Smooth muscle cell (in vitro differentiated cells): ENCODE results near the gene ARID3A. TPM values are rescaled to one million over a fixed set of nuclear protein-coding genes. Genes with fewer than 3 reads are reported as not detected.
"Not testable (repeated sequence)": the region's sequence is repeated elsewhere in the genome, so short reads cannot be mapped to it uniquely, and the experiment has no call there.

Source experiments
- DNase-seq: peaks from one replicate; lab custom pipeline; 2025; ENCODE audit not compliant: unreplicated experiment; lab: John Stamatoyannopoulos, UW
- H2AFZ ChIP-seq: fragments of 200-600 bp; sonication (generic); 2 replicates; pipeline ENCODE4 v1.6.0; 2016; ENCODE audit warnings: antibody characterized with exemption, low read depth, mild to moderate bottlenecking
- H3F3A ChIP-seq: fragments of 200-600 bp; sonication (generic); 2 replicates; pipeline ENCODE4 v1.6.0; 2017; ENCODE audit warnings: antibody characterized with exemption, low read depth
- H3K27ac ChIP-seq: fragments of 200-600 bp; sonication (generic); 2 replicates; pipeline ENCODE4 v1.5.1; 2016; ENCODE audit warnings: low read depth, mild to moderate bottlenecking
- H3K27me3 ChIP-seq: fragments of 200-600 bp; sonication (generic); 2 replicates; pipeline ENCODE4 v1.6.1; 2016; ENCODE audit warnings: low read depth, mild to moderate bottlenecking
- H3K36me3 ChIP-seq: fragments of 200-600 bp; sonication (generic); 2 replicates; pipeline ENCODE4 v1.5.1; 2016; ENCODE audit warnings: low read depth
- H3K4me1 ChIP-seq: fragments of 200-600 bp; sonication (generic); 2 replicates; pipeline ENCODE4 v1.5.1; 2016; ENCODE audit warnings: low read depth
- H3K4me2 ChIP-seq: fragments of 200-600 bp; sonication (generic); 2 replicates; pipeline ENCODE4 v1.6.0; 2016; ENCODE audit warnings: mild to moderate bottlenecking
- H3K4me3 ChIP-seq: fragments of 200-600 bp; sonication (generic); 2 replicates; pipeline ENCODE4 v1.5.1; 2016; ENCODE audit warnings: mild to moderate bottlenecking
- H3K79me2 ChIP-seq: fragments of 200-600 bp; sonication (generic); 2 replicates; pipeline ENCODE4 v1.6.0; 2016; ENCODE audit warnings: low read depth, mild to moderate bottlenecking
- H3K9ac ChIP-seq: fragments of 200-600 bp; sonication (generic); 2 replicates; pipeline ENCODE4 v1.6.0; 2016; ENCODE audit warnings: low read depth
- H3K9me3 ChIP-seq: fragments of 200-600 bp; sonication (generic); replicated peaks from 2 replicates; pipeline ENCODE4 v1.5.1; 2016; ENCODE audit warnings: low read depth
- H4K20me1 ChIP-seq: fragments of 200-600 bp; sonication (generic); 2 replicates; pipeline ENCODE4 v1.6.0; 2016; ENCODE audit warnings: low read depth
- WGBS: methylation state at CpG from one replicate; pipeline ENCODE4 v1.1.7; 2016; ENCODE audit warnings: low lambda C conversion rate; 5-methylcytosine and 5-hydroxymethylcytosine counted together
- polyA plus RNA-seq: library from polyadenylated mRNA; unstranded; fragments of >200 nt; fragmentation: Nextera tagmentation; extraction: Ambion mirVana; gene quantifications from 2 replicates; pipeline ENCODE4 v1.2.1, GENCODE V29; 2016
- small RNA-seq: library from RNA; depleted of rRNA; stranded (forward); fragments of <200 nt; gene quantifications from one replicate; pipeline ENCODE3, GENCODE V24; 2014
- total RNA-seq: library from RNA; depleted of rRNA; stranded (reverse); fragments of >200 nt; gene quantifications from 2 replicates; pipeline ENCODE4 v1.2.3, GENCODE V29; 2014
- TF ChIP-seq, protein P1 (sequence below): fragments of 200-600 bp; sonication (generic); IDR thresholded peaks from 2 replicates; pipeline ENCODE4 v1.5.1; 2017; ENCODE audit warnings: borderline replicate concordance, mild to moderate bottlenecking, antibody characterized with exemption; ENCODE audit not compliant: insufficient read depth, poor library complexity, severe bottlenecking

ARID3A gene
- total and polyA plus RNA-seq, 2 experiments from 2014 or later = 45.7 to 50.3 TPM

GRCh38 chr19:1019980-1020867, 94.4 kb downstream of the ARID3A start:
- no peak for DNase-seq
- Histone ChIP-seq H3K9ac (peak overlapping the region; percentile 97), H3K27me3 (no peaks in the 10 kb centered on the region), H3F3A (peaks cover 10% of the 10 kb centered on the region), H3K4me1 (peaks cover 27% of the 10 kb centered on the region), H3K4me2 (peak overlapping the region; percentile 96), H3K9me3 (no peaks in the 10 kb centered on the region), H3K4me3 (peak overlapping the region; percentile 87), H2AFZ (no peak overlapping the region), H3K36me3 (no peaks in the 10 kb centered on the region), H4K20me1 (peaks cover 54% of the 10 kb centered on the region), H3K79me2 (peaks cover 54% of the 10 kb centered on the region), H3K27ac (peak overlapping the region; percentile 95)
- TF ChIP-seq, protein P1, sequence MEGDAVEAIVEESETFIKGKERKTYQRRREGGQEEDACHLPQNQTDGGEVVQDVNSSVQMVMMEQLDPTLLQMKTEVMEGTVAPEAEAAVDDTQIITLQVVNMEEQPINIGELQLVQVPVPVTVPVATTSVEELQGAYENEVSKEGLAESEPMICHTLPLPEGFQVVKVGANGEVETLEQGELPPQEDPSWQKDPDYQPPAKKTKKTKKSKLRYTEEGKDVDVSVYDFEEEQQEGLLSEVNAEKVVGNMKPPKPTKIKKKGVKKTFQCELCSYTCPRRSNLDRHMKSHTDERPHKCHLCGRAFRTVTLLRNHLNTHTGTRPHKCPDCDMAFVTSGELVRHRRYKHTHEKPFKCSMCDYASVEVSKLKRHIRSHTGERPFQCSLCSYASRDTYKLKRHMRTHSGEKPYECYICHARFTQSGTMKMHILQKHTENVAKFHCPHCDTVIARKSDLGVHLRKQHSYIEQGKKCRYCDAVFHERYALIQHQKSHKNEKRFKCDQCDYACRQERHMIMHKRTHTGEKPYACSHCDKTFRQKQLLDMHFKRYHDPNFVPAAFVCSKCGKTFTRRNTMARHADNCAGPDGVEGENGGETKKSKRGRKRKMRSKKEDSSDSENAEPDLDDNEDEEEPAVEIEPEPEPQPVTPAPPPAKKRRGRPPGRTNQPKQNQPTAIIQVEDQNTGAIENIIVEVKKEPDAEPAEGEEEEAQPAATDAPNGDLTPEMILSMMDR = no peak
- WGBS = 6% methylated on average over 40 of the region's 60 CpGs

DNA sequence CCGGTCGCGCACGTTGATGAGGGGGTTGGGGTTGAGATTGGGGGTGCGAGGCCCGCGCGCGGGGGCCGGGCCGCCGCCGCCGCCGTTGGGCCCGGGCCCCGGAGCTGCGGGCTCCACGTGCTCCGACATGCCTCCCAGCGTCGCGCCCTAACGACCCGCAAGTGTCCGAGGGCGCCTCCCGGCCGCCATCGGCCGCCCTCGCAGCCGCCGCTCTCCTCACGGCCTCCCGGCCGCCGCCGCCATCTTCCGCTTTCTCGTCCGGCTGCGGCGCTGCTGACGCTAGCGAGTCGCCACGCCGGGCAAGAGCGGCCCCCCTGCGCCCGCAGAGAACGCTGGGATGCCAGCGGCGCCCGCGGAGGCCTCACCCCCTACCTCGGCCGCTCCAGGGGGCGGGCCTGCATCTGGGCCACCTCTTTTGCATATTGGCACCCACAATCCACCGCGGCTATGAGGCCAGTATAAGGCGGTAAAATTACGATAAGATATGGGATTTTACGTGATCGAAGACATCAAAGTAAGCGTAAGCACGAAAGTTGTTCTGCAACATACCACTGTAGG, 95.1 kb downstream of the ARID3A start, which contains the start of gene TMEM259:
Gene TMEM259, minus strand, starts transcription at position 256 of the 558 bp plus-strand sequence. Its CDS starts 127 bp downstream, at position 129.
- H4K20me1 ChIP-seq = peaks cover 47% of the 10 kb centered on the region
- no peaks in the 10 kb centered on the region for H3K9me3 ChIP-seq
- peak within 1 kb of the TSS; percentile 97 for H3K9ac ChIP-seq
- no peaks in the 10 kb centered on the region for H3K36me3 ChIP-seq
- peaks cover 29% of the 10 kb centered on the region for H3K4me1 ChIP-seq
- under 1% methylated on average over 44 of the region's 68 CpGs for WGBS
- TF ChIP-seq, protein P1 = no peak
- H3K79me2 ChIP-seq = peaks cover 48% of the 10 kb centered on the region
- peak within 1 kb of the TSS; percentile 95 for H3K27ac ChIP-seq
- no peaks in the 10 kb centered on the region for H3K27me3 ChIP-seq
- peak within 1 kb of the TSS; percentile 96 for H3K4me2 ChIP-seq
- peak; percentile 87 for DNase-seq
- H3F3A ChIP-seq = peaks cover 12% of the 10 kb centered on the region
- no peak within 1 kb of the TSS for H2AFZ ChIP-seq
- H3K4me3 ChIP-seq = peak within 1 kb of the TSS; percentile 87

GRCh38 chr19:1023883-1024188, 98.0 kb downstream of the ARID3A start:
- not testable (repeated sequence) for H3K27ac ChIP-seq, H3K36me3 ChIP-seq, H2AFZ ChIP-seq, H3K4me3 ChIP-seq, H3K27me3 ChIP-seq, H3K9ac ChIP-seq, DNase-seq, H3K4me2 ChIP-seq, H3K9me3 ChIP-seq
- H3F3A ChIP-seq = peaks cover 15% of the 10 kb centered on the region
- peaks cover 23% of the 10 kb centered on the region for H3K4me1 ChIP-seq
- 95% methylated on average over 5 of the region's 5 CpGs for WGBS
- H4K20me1 ChIP-seq = peaks cover 41% of the 10 kb centered on the region
- H3K79me2 ChIP-seq = peaks cover 47% of the 10 kb centered on the region

DNA sequence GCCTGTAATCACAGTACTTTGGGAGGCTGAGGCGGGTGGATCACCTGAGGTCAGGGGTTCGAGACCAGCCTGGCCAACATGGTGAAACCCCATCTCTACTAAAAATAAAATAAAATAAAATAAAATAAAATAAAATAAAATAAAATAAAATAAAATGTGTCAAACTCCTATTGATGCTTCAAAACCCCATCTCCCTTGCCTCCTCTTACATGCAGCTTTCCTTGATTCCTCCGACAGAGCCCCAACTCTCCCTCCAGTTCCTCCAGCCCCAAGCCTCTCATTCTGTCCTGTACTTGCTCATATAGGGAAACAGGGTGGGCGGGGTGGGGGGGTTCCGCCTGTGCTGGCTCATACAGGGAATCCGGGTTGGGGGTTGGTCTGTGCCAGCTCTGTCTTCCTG, 99.2 kb downstream of the ARID3A start:
- over 99% methylated on average over 6 of the region's 6 CpGs for whole genome bisulfite sequencing
- not testable (repeated sequence) for H3K9ac ChIP-seq, H2AFZ ChIP-seq, DNase-seq, H3K9me3 ChIP-seq, H3K36me3 ChIP-seq, H3K4me3 ChIP-seq, H3K27me3 ChIP-seq, H3K4me2 ChIP-seq
- Histone ChIP-seq H3K79me2 (peaks cover 47% of the 10 kb centered on the region), H4K20me1 (peaks cover 41% of the 10 kb centered on the region), H3F3A (peaks cover 15% of the 10 kb centered on the region), H3K4me1 (peaks cover 13% of the 10 kb centered on the region), H3K27ac (peak overlapping the region; percentile 95)

Small RNAs within 50 kb of the gene (small RNA-seq; reads per million reads assigned to genes)
- gene RNU6-2 (1.2 reads per million, percentile 34 among the genes with 10 or more reads in this experiment), gene RNU6-9 (0.32 reads per million, percentile 7 among the genes with 10 or more reads in this experiment)

Other genes with a start within 250 kb of the ARID3A start
- 117 and 132 TPM in 2 replicates for gene FSTL3, start 249.6 kb upstream of the ARID3A start, total RNA-seq
- gene FSTL3, start 249.6 kb upstream of the ARID3A start, polyA plus RNA-seq = 153 and 172 TPM in 2 replicates
- not detected in 2 replicates for gene PRSS57, start 230.6 kb upstream of the ARID3A start, total RNA-seq
- gene PRSS57, start 230.6 kb upstream of the ARID3A start, polyA plus RNA-seq = not detected in 2 replicates
- 11.1 and 17.1 TPM in 2 replicates for gene PALM, start 217.1 kb upstream of the ARID3A start, total RNA-seq
- 16.6 and 21.3 TPM in 2 replicates for gene PALM, start 217.1 kb upstream of the ARID3A start, polyA plus RNA-seq
- gene MISP, start 174.9 kb upstream of the ARID3A start, total RNA-seq = 1.7 and 10.2 TPM in 2 replicates
- gene MISP, start 174.9 kb upstream of the ARID3A start, polyA plus RNA-seq = 1.2 and 8.0 TPM in 2 replicates
- gene PTBP1, start 128.6 kb upstream of the ARID3A start, total RNA-seq = 123 and 167 TPM in 2 replicates
- gene PTBP1, start 128.6 kb upstream of the ARID3A start, polyA plus RNA-seq = 226 and 238 TPM in 2 replicates
- 6.5 and 10.7 TPM in 2 replicates for gene PLPPR3, start 104.1 kb upstream of the ARID3A start, total RNA-seq
- gene PLPPR3, start 104.1 kb upstream of the ARID3A start, polyA plus RNA-seq = 13.7 and 14.7 TPM in 2 replicates
- gene AZU1, start 98.2 kb upstream of the ARID3A start, total RNA-seq = 0.45 and 8.0 TPM in 2 replicates
- gene AZU1, start 98.2 kb upstream of the ARID3A start, polyA plus RNA-seq = 0.32 and 2.2 TPM in 2 replicates
- not detected in 2 replicates for gene PRTN3, start 85.0 kb upstream of the ARID3A start, total RNA-seq
- not detected in 2 replicates for gene PRTN3, start 85.0 kb upstream of the ARID3A start, polyA plus RNA-seq
- not detected in 2 replicates for gene ELANE, start 73.7 kb upstream of the ARID3A start, total RNA-seq
- gene ELANE, start 73.7 kb upstream of the ARID3A start, polyA plus RNA-seq = not detected in 2 replicates
- not detected in 2 replicates for gene CFD, start 66.4 kb upstream of the ARID3A start, total RNA-seq
- 0.34 and 1.9 TPM in 2 replicates for gene CFD, start 66.4 kb upstream of the ARID3A start, polyA plus RNA-seq
- 19.0 and 25.2 TPM in 2 replicates for gene MED16, start 32.8 kb upstream of the ARID3A start, total RNA-seq
- 86.8 and 87.1 TPM in 2 replicates for gene MED16, start 32.8 kb upstream of the ARID3A start, polyA plus RNA-seq
- gene RNU6-9, start 32.6 kb upstream of the ARID3A start, total RNA-seq = not detected in 2 replicates
- gene RNU6-9, start 32.6 kb upstream of the ARID3A start, polyA plus RNA-seq = not detected in 2 replicates
- 25.9 and 42.3 TPM in 2 replicates for gene R3HDM4, start 12.8 kb upstream of the ARID3A start, total RNA-seq
- 69.4 and 70.5 TPM in 2 replicates for gene R3HDM4, start 12.8 kb upstream of the ARID3A start, polyA plus RNA-seq
- gene KISS1R, start 8.7 kb upstream of the ARID3A start, total RNA-seq = 0.27 TPM in 1 of 2 replicates, not detected in the other
- gene KISS1R, start 8.7 kb upstream of the ARID3A start, polyA plus RNA-seq = 0.61 and 1.4 TPM in 2 replicates
- 33.8 and 69.4 TPM in 2 replicates for gene WDR18, start 58.3 kb downstream of the ARID3A start, total RNA-seq
- gene WDR18, start 58.3 kb downstream of the ARID3A start, polyA plus RNA-seq = 153 and 160 TPM in 2 replicates
- 1.2 and 12.6 TPM in 2 replicates for gene GRIN3B, start 74.4 kb downstream of the ARID3A start, total RNA-seq
- 1.2 and 3.6 TPM in 2 replicates for gene GRIN3B, start 74.4 kb downstream of the ARID3A start, polyA plus RNA-seq
- gene TMEM259, start 95.1 kb downstream of the ARID3A start, total RNA-seq = 112 and 133 TPM in 2 replicates
- gene TMEM259, start 95.1 kb downstream of the ARID3A start, polyA plus RNA-seq = 232 and 301 TPM in 2 replicates
- gene RNU6-2, start 95.5 kb downstream of the ARID3A start, total RNA-seq = not detected in 2 replicates
- not detected in 2 replicates for gene RNU6-2, start 95.5 kb downstream of the ARID3A start, polyA plus RNA-seq
- 150 and 155 TPM in 2 replicates for gene CNN2, start 100.6 kb downstream of the ARID3A start, total RNA-seq
- gene CNN2, start 100.6 kb downstream of the ARID3A start, polyA plus RNA-seq = 392 and 404 TPM in 2 replicates
- 4.1 and 5.0 TPM in 2 replicates for gene ABCA7, start 114.1 kb downstream of the ARID3A start, total RNA-seq
- 11.8 and 26.5 TPM in 2 replicates for gene ABCA7, start 114.1 kb downstream of the ARID3A start, polyA plus RNA-seq
- gene ARHGAP45, start 141.1 kb downstream of the ARID3A start, total RNA-seq = 4.4 and 8.7 TPM in 2 replicates
- gene ARHGAP45, start 141.1 kb downstream of the ARID3A start, polyA plus RNA-seq = 8.0 and 13.9 TPM in 2 replicates
- gene POLR2E, start 169.3 kb downstream of the ARID3A start, total RNA-seq = 99.1 and 114 TPM in 2 replicates
- gene POLR2E, start 169.3 kb downstream of the ARID3A start, polyA plus RNA-seq = 235 and 260 TPM in 2 replicates
- gene GPX4, start 178.0 kb downstream of the ARID3A start, total RNA-seq = 319 and 325 TPM in 2 replicates
- 441 and 450 TPM in 2 replicates for gene GPX4, start 178.0 kb downstream of the ARID3A start, polyA plus RNA-seq
- 16.4 and 18.1 TPM in 2 replicates for gene SBNO2, start 248.2 kb downstream of the ARID3A start, total RNA-seq
- gene SBNO2, start 248.2 kb downstream of the ARID3A start, polyA plus RNA-seq = 17.6 and 20.9 TPM in 2 replicates